ENCODE data around the gene EEPD1.

GRCh38 chr7:36191292-36191920 lies 38.4 kb downstream of the EEPD1 start:
- no peak for TF ChIP-seq POLR2AphosphoS5 (IDR thresholded peaks at IDR 0.05)
- TF ChIP-seq, protein P1, sequence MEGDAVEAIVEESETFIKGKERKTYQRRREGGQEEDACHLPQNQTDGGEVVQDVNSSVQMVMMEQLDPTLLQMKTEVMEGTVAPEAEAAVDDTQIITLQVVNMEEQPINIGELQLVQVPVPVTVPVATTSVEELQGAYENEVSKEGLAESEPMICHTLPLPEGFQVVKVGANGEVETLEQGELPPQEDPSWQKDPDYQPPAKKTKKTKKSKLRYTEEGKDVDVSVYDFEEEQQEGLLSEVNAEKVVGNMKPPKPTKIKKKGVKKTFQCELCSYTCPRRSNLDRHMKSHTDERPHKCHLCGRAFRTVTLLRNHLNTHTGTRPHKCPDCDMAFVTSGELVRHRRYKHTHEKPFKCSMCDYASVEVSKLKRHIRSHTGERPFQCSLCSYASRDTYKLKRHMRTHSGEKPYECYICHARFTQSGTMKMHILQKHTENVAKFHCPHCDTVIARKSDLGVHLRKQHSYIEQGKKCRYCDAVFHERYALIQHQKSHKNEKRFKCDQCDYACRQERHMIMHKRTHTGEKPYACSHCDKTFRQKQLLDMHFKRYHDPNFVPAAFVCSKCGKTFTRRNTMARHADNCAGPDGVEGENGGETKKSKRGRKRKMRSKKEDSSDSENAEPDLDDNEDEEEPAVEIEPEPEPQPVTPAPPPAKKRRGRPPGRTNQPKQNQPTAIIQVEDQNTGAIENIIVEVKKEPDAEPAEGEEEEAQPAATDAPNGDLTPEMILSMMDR (IDR thresholded peaks at IDR 0.05), result no peak
